HG03108 (cell line): Measurements from ENCODE around the gene MRPL14.
"Not testable (repeated sequence)": the region's sequence is repeated elsewhere in the genome, so short reads cannot be mapped to it uniquely, and the experiment has no call there.

Experiments used
- ATAC-seq: cut with Tn5 transposase; IDR thresholded peaks from one replicate; pipeline ENCODE4 v1.9.1; 2021; ENCODE audit warnings: moderate library complexity; ENCODE audit not compliant: unreplicated experiment

MRPL14 gene

DNA sequence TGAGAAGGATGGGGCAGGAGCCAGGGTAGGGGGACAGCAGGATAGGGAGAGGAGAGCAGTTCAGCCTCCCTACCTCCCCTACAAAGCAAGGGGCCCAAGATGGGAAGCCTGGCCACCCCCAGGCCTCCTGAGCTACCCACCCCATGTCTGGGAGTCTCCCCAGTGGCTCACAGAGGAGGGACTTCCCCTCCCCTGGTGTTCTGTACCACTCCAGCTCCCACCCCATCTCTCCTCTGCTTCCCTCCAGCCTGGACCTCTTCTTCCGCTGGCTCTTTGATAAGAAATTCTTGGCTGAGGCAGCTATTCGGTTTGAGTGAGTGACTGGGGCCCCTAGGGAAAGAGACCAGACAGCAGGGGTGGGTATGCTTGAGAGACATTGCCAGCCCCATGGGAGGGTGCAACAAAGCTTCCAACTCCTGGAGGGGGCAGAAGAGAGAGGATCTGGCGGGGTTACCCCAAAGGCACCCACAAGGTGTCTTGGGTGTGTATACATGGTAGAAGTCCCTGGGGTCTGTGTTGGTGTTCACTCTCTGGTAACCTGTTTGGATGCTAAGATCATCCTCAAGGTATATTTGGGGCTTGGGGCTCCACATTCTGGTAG, 23.2 kb upstream of the MRPL14 start:
- no peak for ATAC-seq

DNA sequence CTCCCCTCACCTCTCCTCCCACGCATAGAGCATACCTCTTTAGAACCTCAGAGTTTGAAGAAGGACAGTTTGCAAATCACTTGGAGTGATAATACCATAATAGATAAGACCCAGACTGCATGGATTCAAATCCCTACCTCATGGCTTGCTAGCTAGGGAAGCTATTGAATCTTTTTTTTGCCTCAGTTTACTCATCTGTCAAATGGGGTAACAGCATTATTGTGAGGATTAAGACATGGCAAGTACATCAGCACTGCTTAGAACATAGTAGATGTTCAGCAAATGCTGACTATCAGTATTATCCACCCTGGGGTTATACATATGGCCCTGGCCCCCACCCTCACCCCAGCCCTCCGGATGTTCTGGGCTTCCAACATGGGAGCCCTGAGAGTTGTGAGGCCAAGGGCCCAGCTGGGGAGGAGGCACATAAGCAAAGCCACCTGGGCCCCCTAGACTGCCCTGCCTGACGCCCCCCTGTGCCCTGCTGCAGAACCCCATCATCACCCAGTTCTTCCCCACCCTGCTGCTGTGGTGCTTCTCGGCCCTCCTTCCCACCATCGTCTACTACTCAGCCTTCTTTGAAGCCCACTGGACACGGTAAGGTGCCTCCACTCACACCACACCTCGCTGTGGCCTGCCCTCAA, 22.2 kb upstream of the MRPL14 start:
- ATAC-seq, result no peak

DNA sequence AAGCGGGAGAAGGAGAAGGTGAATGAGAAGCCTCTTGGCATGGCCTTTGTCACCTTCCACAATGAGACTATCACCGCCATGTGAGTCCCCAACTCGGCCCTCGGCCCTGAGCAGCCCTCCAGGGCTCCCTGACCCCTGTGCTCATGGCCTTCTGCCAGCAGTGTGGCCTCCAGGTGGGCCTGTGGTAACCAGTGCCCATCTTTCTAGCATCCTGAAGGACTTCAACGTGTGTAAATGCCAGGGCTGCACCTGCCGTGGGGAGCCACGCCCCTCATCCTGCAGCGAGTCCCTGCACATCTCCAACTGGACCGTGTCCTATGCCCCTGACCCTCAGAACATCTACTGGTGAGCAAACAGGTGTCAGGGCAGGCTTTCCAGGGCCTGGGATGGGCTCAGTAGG, 21.1 kb upstream of the MRPL14 start:
- no peak for ATAC-seq

DNA sequence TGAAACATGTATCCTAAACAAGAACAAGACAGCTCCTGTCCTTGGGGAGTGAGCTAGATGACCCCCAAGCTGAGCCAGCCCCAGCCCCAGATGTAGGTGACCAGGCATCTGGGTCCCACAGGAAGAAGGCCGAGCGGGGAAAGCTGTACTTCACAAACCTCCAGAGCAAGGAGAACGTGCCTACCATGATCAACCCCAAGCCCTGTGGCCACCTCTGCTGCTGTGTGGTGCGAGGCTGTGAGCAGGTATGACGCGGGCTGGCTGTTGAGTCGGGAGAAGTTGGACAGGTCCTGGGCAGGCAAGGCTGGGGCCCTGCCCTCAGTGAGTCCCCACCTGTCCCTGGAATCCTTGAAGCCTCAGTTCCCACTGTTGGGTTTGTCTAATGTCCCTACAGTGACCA, 20.0 kb upstream of the MRPL14 start:
- no peak for ATAC-seq

DNA sequence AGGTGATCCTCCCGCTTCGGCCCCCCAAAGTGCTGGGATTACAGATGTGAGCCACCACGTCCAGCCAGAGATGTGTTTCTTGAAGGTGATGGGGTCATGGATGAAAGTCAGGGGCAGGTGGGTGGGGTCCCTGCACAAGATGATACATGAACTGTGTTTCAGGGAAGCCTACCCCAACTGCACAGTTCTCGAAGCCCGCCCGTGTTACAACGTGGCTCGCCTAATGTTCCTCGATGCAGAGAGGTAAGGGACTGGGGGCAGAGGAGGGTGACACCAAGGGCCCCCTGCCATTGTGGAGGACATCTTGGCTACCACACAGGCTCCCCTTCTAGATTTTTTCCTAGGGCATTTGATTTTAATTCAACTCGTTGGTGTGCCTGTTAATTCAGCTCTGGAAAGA, 19.4 kb upstream of the MRPL14 start:
- ATAC-seq, result no peak

DNA sequence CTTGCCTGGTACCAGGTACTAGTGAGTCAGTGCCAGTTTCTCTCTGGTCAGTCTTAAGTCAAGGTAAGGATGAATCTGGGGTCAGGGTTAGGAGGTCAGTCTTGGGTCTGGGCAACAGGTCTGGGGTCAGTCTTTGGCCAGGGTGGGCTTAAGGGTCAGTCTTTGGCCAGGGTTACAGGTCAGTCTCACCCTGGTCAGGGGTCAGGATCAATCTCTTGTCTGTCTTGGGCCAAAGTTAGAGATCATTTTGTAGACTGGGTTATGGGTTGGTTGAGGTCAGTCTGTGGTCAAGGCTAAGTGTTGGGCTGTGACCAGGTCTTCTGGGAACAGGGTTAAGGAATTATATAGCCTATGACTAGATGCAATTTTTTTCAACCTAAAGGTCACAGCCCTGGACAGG, 18.6 kb upstream of the MRPL14 start:
- no peak for ATAC-seq

DNA sequence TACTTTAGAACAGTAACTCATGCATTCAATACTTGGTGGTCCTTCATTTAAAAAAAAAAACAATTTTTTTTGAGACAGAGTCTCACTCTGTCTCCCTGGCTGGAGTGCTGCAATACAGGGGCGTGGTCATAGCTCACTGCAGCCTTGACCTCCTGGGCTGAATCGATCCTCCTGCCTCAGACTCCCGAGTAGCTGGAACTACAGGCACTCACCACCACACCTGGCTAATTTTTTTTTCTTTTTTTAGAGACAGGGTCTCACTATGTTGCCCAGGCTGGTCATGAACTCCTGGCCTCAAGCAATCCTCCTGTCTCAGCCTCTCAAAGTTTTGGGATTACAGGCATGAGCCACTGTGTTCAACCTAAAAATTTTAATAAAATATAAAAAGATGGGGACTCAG, 17.3 kb upstream of the MRPL14 start:
- not testable (repeated sequence) for ATAC-seq

DNA sequence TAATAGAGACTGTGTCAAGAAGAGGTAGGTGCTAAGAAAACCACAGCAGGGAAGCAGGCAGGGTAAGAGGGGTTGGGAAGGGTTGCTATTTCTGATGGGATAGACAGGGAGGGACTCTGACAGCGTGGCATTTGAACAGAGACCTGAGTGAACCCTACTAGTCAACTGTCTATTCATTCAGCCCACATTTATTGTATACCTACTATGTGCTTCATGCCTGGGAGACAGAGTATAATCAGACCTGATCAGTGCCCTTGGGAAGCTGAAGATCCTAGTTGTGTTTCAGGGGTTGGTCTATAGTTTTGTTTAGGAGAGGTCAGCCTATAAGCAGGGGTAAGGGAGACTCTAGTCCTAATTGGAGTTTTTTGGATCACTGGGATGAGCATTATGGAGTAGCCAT, 16.5 kb upstream of the MRPL14 start:
- ATAC-seq, result no peak

DNA sequence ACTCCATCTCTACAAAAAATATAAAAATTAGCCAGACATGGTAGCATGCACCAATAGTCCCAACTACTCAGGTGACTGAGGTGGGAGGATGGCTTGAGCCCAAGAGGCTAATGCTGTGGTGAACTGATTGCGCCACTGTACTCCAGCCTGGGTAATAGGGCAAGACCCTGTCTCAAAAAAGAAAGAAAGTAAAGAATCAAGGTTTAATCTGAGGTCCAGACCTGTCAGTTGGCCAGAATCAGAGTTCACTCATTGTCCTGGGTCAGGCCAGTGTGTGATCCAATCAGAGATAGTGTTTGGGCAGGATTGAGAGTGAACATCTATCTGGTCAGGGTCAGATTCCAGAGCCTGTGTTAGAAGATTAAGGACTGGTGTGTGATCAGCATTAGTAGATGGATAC, 15.6 kb upstream of the MRPL14 start:
- no peak for ATAC-seq

DNA sequence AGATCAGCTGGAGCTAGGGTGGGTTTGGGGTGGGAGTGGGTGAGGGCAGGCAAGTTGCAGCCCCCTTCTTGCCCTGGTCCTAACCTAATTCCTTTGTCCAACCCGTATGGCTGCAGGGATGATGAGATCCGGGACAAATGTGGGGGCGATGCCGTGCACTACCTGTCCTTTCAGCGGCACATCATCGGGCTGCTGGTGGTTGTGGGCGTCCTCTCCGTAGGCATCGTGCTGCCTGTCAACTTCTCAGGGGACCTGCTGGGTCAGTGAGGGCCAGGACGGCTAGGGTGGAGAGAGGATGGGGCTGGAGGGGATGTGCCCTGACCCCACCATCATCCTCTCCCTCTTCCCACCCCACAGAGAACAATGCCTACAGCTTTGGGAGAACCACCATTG, 12.1 kb upstream of the MRPL14 start:
- no peak for ATAC-seq

DNA sequence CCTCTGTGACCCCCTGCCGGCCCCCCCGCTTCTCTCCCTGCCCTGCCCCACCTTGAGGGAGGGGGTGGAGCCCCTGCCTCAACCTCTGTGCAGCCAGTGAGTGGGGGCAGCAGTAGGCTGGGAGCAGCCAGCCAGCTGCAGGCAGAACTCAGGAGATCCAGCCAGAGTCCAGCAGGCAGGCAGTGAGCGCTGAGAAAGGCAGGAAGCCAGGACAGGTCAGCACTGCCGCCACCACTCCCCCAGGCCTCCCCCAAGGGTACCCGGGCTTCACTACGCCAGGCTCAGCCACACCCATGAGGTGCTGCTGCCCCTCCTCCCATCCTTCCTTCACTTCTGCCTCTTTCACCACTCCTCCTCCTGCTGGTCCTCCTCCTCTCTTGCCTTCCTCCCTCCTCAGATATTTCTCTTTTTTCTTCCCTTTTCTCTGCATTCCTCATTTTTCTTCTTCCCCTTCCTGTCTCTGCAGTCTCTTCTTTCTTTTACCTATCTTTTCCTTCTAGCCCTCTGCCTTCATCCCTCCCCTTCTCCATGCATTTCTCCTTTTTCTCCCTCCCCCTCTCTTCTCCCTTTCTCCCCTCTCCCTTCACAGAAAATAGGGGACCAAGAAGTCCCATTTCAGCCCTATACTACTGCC, 11.6 kb upstream of the MRPL14 start:
- ATAC-seq, result no peak

DNA sequence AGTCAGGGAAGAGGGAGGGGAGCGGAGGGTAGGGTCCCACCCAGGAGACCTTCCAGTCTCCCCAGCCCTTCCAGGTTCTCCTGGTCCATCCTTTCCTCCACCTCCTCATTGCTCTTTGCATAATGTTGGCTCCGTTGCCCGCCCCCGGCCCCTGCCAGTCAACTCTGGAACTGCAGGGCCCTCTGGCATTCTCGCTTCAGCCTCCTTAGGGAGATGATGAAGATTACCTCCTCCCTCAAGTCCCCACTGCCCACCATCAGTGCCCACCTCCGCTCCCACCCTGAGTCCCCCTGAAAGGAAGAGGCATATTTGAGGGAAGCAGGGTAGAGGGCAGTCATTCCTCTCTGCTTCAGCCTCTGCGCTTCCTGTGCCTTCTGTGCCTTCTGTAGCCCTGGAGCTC, 8.6 kb upstream of the MRPL14 start:
- ATAC-seq, result no peak

DNA sequence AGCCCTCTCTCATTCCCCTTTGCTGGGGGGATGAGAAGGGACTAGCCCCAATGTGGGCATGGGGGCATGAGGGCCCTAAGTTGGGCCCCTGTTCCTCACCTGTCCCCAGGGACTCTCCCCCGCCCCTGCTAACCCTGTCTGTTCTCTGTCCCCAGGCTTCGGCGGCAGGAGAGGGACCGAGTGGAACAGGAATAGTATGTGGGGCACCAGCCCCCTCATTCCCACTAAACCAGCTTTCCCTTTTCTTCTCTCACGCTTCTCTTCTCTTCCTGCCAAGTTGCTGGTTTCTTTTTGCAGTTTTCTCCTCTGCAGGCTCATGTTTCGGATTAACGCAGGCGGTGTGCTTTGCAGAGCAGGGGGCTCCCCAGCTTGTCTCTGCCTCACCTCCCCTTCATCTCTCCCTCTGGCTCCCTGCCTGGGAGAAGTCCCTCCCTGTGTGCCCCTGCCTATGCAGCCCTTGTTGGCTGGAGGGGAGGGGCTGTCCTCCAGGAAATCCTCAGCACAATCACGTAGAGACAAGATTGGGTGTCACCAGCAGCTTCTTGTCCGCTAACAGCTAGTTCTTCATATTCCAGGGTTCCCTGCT, 8.0 kb upstream of the MRPL14 start:
- ATAC-seq, result no peak

DNA sequence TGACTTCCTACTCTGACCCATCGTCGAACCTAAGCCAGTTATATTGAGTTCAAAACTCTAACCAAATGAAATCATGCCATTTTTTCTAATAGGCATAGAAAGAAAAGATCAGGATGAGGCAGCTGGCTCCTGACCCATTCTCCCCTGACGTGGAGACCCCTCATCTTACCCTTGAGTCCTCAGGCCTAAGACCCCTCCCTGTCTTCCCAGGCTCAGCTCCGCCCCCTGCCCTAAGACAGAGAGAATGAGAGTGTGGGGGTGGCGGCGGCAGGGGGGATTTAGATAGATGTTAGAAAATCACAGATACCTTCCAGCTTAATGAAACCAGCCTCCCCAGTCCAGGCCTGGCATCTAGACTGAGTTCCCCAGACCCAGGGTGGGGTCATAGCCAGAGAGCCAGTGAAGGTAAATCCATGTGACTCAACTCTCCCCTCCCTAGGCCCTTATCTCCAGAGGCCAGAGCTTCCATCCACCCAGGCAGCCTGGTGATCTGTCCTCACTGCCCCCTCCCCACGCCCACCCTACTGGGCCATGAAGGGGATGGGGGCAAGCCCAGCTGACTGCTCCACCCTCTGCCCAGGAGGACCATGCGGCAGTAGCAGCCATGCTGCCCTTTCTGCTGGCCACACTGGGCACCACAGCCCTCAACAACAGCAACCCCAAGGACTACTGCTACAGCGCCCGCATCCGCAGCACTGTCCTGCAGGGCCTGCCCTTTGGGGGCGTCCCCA, 6.9 kb upstream of the MRPL14 start:
- no peak for ATAC-seq

DNA sequence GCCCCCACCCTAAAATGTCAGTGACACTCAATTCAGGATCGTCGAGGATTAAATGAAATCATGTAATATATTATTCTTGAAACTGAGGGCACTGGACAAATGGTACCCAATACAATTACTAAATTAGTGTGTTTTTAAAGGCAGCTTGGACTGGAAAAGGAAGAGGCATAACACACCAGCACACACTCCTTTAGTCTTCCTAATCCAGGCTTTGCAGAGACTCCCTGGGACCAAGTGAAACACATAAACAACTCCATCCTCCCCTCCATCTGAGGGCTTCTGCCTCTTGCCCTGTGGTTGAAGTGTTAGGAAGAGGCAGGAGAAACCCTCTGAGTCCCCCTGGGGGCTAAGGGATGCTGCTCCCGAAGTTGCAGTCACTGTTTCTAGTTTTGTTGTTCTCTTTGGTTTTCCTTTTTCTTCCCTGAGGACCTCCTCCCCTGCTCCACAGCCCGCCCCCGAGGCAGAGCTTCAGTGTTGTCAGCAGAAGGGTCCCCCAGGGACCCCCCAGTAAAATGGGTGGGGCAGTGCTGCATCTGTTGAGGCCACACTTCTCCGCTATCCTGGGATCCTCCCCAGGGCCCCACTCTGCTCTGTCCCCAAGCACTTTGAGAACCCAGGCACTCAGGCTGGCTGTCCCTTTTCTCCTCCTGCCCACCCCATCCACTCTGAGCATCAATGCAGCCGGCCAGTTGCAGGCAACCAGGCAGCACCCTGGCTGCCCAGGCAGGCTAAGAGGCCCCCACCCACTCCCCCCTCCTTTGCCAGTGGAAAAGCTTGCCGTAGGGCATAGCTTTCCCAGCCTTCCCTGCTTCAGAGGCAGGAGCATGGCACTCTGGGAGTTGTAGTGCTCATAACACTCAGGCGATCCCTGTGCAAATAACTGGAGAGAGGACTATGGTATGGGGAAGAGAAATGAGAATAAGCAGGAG, 6.0 kb upstream of the MRPL14 start:
- no peak for ATAC-seq

DNA sequence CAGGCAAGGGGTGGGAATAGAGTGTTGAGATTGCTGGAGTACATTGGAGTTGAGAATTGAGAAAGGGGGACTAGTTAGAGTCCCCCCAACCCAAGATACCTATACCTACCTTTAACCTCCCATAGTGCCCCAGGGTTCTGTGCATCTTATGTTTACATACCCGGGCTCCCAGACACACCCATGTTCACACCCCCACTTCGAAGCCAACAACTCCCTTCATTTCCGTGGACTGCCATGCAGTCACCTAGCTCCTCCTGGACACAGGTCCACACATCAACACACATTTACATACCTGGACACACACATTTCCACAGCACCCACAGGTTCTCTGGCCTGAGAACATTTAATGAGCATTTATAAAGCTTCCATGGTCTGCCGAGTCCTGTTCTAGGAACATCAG, 5.2 kb upstream of the MRPL14 start:
- no peak for ATAC-seq

DNA sequence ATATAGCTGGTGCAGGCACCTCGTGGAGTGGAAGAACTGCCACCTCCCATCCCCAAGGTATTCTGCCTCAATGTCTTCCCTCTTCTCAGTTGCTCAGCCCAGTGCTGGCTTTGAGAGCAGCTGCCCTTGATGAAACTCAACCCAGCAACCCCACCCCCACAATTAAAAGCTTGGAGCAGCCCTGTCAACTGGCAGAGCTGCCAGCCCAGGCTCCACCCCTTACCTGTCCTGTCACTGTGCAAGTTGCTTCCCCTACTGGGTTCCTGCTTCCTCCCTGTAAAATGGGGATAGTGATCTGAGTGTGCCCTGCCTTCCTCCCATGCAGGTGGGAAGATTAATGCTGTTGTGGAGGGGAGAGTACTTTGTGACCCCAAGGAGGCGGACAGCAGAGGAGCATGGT, 4.6 kb upstream of the MRPL14 start:
- ATAC-seq, result no peak

DNA sequence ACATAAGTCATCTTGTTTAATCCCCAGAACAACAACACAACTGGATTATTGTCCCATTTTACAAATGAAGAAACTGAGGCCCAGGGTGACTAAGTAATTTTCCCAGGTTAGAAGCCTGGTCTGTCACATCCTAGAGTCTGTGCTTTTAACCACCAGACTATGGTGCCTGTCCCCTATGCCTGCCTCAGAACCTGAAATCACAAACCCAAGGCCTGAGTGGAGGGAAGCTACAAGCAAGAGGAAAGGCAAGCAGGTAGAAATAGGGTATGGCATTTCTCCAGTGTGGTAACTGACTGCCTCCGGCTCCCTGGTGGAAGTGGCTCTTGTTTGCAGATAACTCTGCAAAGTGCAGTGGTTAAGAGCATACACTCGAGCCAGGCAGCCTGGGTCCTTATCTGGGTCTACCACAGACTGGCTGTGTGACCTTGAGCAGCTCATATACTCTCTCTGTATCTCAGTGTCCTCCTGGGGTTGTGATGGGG, 2.6 kb upstream of the MRPL14 start:
- no peak for ATAC-seq

DNA sequence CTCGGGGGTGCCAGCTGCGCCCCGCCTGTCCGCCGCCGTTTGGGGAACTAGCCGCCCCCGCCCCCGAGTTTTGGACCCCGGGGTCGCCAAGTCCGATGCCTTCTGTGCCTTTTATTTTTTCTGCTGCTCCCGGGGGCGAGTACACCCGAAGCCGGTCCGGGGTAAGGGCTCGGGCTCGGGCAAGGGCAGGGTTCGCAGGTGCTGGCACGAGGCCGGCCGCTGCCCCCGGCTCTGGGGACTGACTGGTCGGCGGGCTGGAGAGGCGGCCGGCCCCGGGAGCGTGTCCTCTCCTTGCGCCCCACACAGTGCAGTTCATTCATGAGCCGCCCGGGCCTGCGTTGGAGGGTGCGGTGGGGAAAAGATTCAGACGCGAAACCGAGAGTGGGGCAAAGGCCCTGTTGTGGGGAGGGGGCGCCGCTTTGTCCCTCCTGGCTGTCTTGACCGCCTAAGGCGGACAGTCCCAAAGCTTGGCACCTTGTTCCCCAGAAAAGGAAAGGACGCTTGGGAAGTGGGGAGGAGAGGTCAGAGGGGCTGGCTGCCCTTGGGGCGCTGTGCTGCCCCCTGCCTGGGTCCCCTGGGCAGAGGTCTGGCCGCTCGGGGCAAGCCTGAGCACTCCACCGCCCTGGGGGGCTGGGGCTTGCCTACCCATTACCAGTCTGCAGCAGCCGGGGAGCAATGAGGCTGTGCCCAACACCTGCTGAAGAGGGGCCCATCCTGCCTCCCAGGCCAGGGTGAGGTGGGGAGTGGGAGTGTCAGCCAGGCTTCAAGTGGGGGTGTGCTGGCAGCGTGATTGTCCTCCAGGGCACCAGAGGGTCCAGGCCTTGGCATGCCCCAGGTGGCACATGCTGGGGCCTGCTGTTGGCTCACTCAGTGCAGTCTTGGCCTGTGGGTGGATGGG, 1.0 kb upstream of the MRPL14 start:
- no peak for ATAC-seq
